ENCODE data around the gene GPATCH4. TPM values are rescaled to one million over a fixed set of nuclear protein-coding genes. Genes with fewer than 3 reads are reported as not detected.

Gene GPATCH4
- total RNA-seq, 4 donors from 2014 or later, result 22.2 to 44.4 (median 29.6) TPM

DNA sequence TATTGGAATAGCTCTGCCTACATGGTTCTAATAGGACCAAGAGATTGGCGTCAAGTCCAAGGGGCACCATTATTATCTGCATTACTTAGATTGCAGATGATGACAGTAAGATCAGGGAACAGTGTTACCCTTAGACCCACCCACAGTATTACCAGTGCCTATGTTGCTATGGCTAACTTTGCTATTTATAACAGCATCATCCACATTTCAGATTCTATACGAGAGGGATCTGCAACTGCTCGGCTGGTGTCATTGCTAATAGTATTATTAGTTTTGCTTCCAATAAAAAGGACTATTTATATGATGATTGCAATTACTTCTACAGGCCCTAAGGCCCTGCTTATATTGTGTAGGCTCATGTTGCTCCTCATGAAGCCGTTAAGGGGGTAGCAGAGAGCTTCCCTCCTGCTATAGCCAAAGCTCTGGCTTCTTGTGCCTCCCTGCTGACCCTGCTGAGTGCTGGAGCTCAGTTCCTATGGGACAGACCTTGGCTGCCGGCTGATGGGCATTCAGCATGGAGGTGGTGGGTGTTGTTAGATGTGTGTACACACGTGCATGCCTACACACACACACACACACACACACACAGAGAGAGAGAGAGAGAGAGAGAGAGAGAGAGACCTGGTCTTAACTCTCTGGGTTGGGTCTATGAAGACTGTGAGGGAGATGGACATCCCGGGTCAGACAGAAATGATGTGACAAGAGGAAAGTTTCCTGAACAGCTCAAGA, 41.9 kb upstream of the GPATCH4 start:
- no peak for DNase-seq (ENCODE audit: low spot score in 2 of 2)
- no peaks in the 10 kb centered on the region for H3K9me3 ChIP-seq
- H3K4me3 ChIP-seq, result no peak overlapping the region
- peaks cover 0 to 14% (median 6%) of the 10 kb centered on the region in 4 donors for H3K4me1 ChIP-seq
- no peaks in the 10 kb centered on the region for H3K36me3 ChIP-seq
- H3K27me3 ChIP-seq, result peaks cover 0 to 98% of the 10 kb centered on the region in 2 donors
- H3K27ac ChIP-seq, result no peak overlapping the region
- no peak for TF ChIP-seq EP300 (IDR thresholded peaks at IDR 0.05)
- WGBS, 2 donors, result 61 to 70% methylated on average over 6 of the region's 7 CpGs

DNA sequence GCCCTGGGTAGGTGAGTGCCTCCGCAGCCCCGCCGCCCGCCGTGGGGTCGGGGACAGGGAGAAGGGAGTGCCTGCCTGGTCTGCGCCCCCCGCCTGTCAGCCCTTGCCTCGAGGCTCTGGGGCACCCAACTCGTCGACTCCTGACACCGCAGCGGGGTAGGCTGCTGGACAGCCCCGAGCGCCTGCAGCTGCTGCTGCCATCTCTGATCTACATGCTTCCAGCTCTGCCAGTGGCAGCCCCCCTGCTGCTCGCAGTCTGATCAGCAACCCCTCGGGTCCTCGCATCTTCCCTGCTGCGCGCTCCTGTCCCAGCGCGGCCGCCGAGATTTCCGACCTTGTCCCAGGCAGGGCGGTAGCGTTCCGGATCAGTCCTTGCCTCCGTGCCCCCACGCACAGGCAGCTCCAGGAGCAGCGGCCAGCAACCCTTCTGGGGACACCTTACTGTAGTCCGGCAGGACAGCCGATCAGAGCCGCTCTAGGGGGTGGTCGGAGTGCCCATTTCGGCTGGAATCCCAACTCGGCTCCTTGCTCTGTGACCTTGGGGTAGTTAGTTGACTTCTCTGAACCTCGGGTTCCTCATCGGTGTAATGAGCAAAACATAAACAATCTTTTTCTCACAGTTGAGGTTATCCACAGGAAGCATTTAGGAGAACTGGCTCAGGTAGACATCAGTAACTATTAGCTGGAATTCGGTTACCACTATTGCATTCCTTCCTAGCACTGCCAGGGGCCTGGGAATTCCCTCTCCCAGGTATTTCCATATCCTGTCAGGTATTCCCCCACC, 41.2 kb upstream of the GPATCH4 start:
- no peak for TF ChIP-seq EP300 (IDR thresholded peaks at IDR 0.05)
- TF ChIP-seq, protein P1, sequence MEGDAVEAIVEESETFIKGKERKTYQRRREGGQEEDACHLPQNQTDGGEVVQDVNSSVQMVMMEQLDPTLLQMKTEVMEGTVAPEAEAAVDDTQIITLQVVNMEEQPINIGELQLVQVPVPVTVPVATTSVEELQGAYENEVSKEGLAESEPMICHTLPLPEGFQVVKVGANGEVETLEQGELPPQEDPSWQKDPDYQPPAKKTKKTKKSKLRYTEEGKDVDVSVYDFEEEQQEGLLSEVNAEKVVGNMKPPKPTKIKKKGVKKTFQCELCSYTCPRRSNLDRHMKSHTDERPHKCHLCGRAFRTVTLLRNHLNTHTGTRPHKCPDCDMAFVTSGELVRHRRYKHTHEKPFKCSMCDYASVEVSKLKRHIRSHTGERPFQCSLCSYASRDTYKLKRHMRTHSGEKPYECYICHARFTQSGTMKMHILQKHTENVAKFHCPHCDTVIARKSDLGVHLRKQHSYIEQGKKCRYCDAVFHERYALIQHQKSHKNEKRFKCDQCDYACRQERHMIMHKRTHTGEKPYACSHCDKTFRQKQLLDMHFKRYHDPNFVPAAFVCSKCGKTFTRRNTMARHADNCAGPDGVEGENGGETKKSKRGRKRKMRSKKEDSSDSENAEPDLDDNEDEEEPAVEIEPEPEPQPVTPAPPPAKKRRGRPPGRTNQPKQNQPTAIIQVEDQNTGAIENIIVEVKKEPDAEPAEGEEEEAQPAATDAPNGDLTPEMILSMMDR (IDR thresholded peaks at IDR 0.05), result no peak
- TF ChIP-seq POLR2A (IDR thresholded peaks at IDR 0.05), result no peak
- 26 to 27% methylated on average over 29 to 33 of the region's 40 CpGs for WGBS, 2 donors
- Histone ChIP-seq H3K4me3 (peak overlapping the region; percentile 1 to 46 (median 16)), H3K4me1 (peaks cover 0 to 14% (median 6%) of the 10 kb centered on the region in 4 donors), H3K9me3 (no peaks in the 10 kb centered on the region), H3K27me3 (peaks cover 0 to 98% of the 10 kb centered on the region in 2 donors), H3K27ac (no peak overlapping the region), H3K36me3 (no peaks in the 10 kb centered on the region)
- no peak for DNase-seq (ENCODE audit: low spot score in 2 of 2)

DNA sequence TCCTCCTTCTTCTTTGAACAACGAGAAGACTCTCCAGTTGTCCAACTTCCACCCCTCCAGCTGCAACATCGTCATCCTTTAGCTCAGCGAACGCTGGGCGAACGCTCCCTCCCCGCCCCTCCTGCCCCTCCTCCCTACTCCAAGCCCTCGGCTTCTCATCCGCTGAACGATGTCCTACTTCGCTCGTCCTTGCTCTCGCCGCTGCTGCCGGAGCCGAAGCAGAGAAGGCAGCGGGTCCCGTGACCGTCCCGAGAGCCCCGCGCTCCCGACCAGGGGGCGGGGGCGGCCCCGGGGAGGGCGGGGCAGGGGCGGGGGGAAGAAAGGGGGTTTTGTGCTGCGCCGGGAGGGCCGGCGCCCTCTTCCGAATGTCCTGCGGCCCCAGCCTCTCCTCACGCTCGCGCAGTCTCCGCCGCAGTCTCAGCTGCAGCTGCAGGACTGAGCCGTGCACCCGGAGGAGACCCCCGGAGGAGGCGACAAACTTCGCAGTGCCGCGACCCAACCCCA, 40.5 kb upstream of the GPATCH4 start, which contains the start of gene BCAN:
Gene BCAN, plus strand, starts transcription at position 357 of the 504 bp plus-strand sequence. CDS start 3,938 bp downstream, outside the sequence.
- 1 to 2% methylated on average over 16 to 32 of the region's 46 CpGs for WGBS, 2 donors
- peaks cover 0 to 98% of the 10 kb centered on the region in 2 donors for H3K27me3 ChIP-seq
- TF ChIP-seq POLR2A (IDR thresholded peaks at IDR 0.05) (no peak), EP300 (IDR thresholded peaks at IDR 0.05) (no peak)
- TF ChIP-seq, protein P1 (IDR thresholded peaks at IDR 0.05), result no peak
- peak within 1 kb of the TSS; percentile 1 to 46 (median 16) for H3K4me3 ChIP-seq
- no peaks in the 10 kb centered on the region for H3K9me3 ChIP-seq
- peaks cover 0 to 14% (median 6%) of the 10 kb centered on the region in 4 donors for H3K4me1 ChIP-seq
- DNase-seq (ENCODE audit: low spot score in 2 of 2), result no peak
- no peak within 1 kb of the TSS for H3K27ac ChIP-seq
- H3K36me3 ChIP-seq, result no peaks in the 10 kb centered on the region

DNA sequence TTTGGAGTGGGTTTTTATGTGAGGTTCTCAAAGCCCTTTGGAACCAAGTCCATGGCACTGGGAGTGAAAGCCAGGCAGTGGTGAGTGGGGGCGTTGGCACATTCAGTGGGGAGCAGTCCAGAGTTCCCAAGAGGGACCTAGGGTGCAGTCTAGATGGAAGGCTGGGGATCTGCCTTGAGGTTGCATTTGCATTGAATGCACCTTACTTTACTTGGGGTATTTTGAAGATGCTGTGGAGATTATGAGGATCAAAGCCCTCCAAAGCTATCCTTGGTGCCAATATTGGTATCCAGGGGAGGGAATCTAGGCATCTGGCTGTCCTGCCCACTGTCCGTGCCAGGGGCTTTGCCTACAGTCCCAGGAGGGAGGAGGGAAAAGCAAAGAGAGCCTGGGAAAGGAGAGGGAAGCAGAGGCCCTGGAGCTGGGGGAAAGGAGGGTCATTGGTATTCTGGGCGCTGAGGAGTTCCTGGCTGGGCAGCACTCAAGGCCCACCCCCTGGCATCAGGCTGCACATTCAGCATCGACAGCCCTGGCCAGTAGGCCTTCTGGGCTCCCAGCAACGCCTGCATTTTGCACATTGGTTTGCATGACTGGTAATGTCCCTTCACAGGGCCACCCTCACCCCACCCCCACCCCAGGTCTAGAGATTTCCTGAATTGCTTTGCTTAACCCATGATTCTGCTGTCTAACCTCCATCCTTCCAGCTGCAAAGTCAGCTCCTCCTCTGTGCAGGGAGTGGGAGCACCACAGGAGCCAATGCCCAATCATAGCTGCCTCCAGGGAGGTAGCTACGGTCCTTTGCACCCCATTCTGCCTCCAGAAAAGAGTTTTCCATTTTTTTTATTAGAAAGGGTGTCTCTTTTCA, 39.8 kb upstream of the GPATCH4 start:
- 39 to 40% methylated on average over 6 of the region's 6 CpGs for WGBS, 2 donors
- TF ChIP-seq, protein P1 (IDR thresholded peaks at IDR 0.05), result no peak
- TF ChIP-seq POLR2A (IDR thresholded peaks at IDR 0.05) (no peak), EP300 (IDR thresholded peaks at IDR 0.05) (no peak)
- Histone ChIP-seq H3K36me3 (no peaks in the 10 kb centered on the region), H3K4me1 (peaks cover 0 to 14% (median 6%) of the 10 kb centered on the region in 4 donors), H3K27ac (no peak overlapping the region), H3K27me3 (peaks cover 0 to 98% of the 10 kb centered on the region in 2 donors), H3K9me3 (no peaks in the 10 kb centered on the region), H3K4me3 (peak overlapping the region in 2 of 4 donors; percentile 1 to 46)
- DNase-seq (ENCODE audit: low spot score in 2 of 2), result no peak

DNA sequence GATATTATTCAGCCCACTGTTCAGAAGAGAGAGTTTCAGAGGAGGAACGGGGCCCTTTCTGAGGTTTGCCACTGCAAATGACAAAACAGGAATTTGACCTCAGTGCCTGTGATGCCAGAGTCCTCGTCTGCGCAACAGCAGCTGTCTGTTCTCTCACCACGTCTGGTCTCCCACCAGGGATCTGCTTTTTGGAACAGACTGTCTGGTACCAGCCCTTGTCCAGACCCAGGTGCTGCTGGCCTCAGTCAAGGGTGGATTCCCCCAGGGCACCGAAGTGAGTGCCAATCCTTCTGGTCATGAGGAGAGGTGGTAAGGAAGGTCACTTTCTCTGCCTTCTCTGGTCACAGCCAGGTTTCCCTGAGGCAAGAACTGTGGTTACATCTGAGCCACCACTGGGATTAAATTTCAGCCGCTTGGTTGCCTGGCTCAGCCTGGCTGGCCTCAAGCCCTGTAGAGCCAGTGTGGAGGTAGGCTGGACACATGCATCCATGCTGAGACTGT, 38.4 kb upstream of the GPATCH4 start:
- Histone ChIP-seq H3K27ac (no peak overlapping the region), H3K27me3 (peaks cover 0 to 98% of the 10 kb centered on the region in 2 donors), H3K9me3 (no peaks in the 10 kb centered on the region), H3K36me3 (no peaks in the 10 kb centered on the region), H3K4me3 (no peak overlapping the region), H3K4me1 (peaks cover 0 to 14% (median 6%) of the 10 kb centered on the region in 4 donors)
- no peak for DNase-seq (ENCODE audit: low spot score in 2 of 2)
- TF ChIP-seq EP300 (IDR thresholded peaks at IDR 0.05), result no peak
- TF ChIP-seq, protein P1 (IDR thresholded peaks at IDR 0.05), result no peak
- no peak for TF ChIP-seq POLR2A (IDR thresholded peaks at IDR 0.05)
- WGBS, 2 donors, result 60 to 63% methylated on average over 5 to 6 of the region's 6 CpGs
